ENCODE results near the gene LSM10.

LSM10 gene

GRCh38 chr1:36349839-36350238, 47.9 kb downstream of the LSM10 start:
- DNase-seq: no peak

GRCh38 chr1:36349241-36349671, 48.5 kb downstream of the LSM10 start:
- DNase-seq: peak; percentile 30

GRCh38 chr1:36346741-36347370, 50.9 kb downstream of the LSM10 start:
- no peak for DNase-seq

GRCh38 chr1:36345353-36345752, 52.4 kb downstream of the LSM10 start:
- no peak for DNase-seq

- no peak for DNase-seq
Observed at GRCh38 chr1:36344395-36344680, 53.4 kb downstream of the LSM10 start.

GRCh38 chr1:36343651-36344394, 53.9 kb downstream of the LSM10 start:
- no peak for DNase-seq

Data from activated CD4-positive, alpha-beta T cell treated with anti-CD3 and anti-CD28 coated beads, Interleukin-2, amount 50 U/mL, for 16 hours (primary cell).